Measurements from ENCODE around the gene VCAN. TPM values are rescaled to one million over a fixed set of nuclear protein-coding genes. Genes with fewer than 3 reads are reported as not detected.

VCAN gene
- total and polyA plus RNA-seq, 3 experiments from 2014 or later = 0.24 to 0.33 TPM; not detected in 1

GRCh38 chr5:83572271-83572670 is 100.7 kb downstream of the VCAN start:
- Histone ChIP-seq H3K4me3 (ENCODE audit: low read length) (no peak overlapping the region), H3K9me3 (ENCODE audit: low read length) (no peaks in the 10 kb centered on the region), H3K27me3 (ENCODE audit: insufficient read depth, low read length, poor library complexity, severe bottlenecking) (no peaks in the 10 kb centered on the region), H3K27ac (ENCODE audit: low read depth, low read length) (no peak overlapping the region), H3K36me3 (ENCODE audit: insufficient read depth, low read length) (no peaks in the 10 kb centered on the region), H3K4me1 (ENCODE audit: insufficient read depth, low read length) (no peaks in the 10 kb centered on the region)
- peaks cover 0 to 9% of the 10 kb centered on the region in 2 donors for H3K27me3 Mint-ChIP-seq
- no peaks in the 10 kb centered on the region for H3K36me3 Mint-ChIP-seq
- H3K9me3 Mint-ChIP-seq = peaks cover 0 to 2% (median 0%) of the 10 kb centered on the region in 5 donors
- no peak overlapping the region for H3K27ac Mint-ChIP-seq
- ChIA-PET CTCF (no interaction called here), POLR2A (no interaction called here)
- H3K4me3 Mint-ChIP-seq = no peak overlapping the region
- DNase-seq = no peak
- H3K4me1 Mint-ChIP-seq = no peaks in the 10 kb centered on the region

- peaks cover 0 to 2% (median 0%) of the 10 kb centered on the region in 5 donors for H3K9me3 Mint-ChIP-seq
Measured at GRCh38 chr5:83576341-83576740, 104.8 kb downstream of the VCAN start.

GRCh38 chr5:83577036-83577636 is 105.6 kb downstream of the VCAN start:
- Histone ChIP-seq H3K27ac (ENCODE audit: low read depth, low read length) (no peak overlapping the region), H3K27me3 (ENCODE audit: insufficient read depth, low read length, poor library complexity, severe bottlenecking) (no peaks in the 10 kb centered on the region), H3K4me3 (ENCODE audit: low read length) (no peak overlapping the region), H3K9me3 (ENCODE audit: low read length) (no peaks in the 10 kb centered on the region), H3K4me1 (ENCODE audit: insufficient read depth, low read length) (no peaks in the 10 kb centered on the region), H3K36me3 (ENCODE audit: insufficient read depth, low read length) (no peaks in the 10 kb centered on the region)
- no peak for DNase-seq
- no peaks in the 10 kb centered on the region for H3K4me1 Mint-ChIP-seq
- ChIA-PET CTCF (no interaction called here), POLR2A (no interaction called here)
- no peak overlapping the region for H3K4me3 Mint-ChIP-seq
- no peaks in the 10 kb centered on the region for H3K36me3 Mint-ChIP-seq
- H3K27me3 Mint-ChIP-seq = peaks cover 0 to 5% of the 10 kb centered on the region in 2 donors
- no peak overlapping the region for H3K27ac Mint-ChIP-seq
- peaks cover 0 to 2% (median 0%) of the 10 kb centered on the region in 5 donors for H3K9me3 Mint-ChIP-seq

More at GRCh38 chr5:83576341-83576740, 104.8 kb downstream of the VCAN start:
- no peaks in the 10 kb centered on the region for H3K9me3 ChIP-seq (ENCODE audit: low read length)
- no peaks in the 10 kb centered on the region for H3K36me3 Mint-ChIP-seq
- H3K4me1 Mint-ChIP-seq = no peaks in the 10 kb centered on the region
- H3K4me3 ChIP-seq (ENCODE audit: low read length) = no peak overlapping the region
- no peaks in the 10 kb centered on the region for H3K27me3 ChIP-seq (ENCODE audit: insufficient read depth, low read length, poor library complexity, severe bottlenecking)
- no peaks in the 10 kb centered on the region for H3K36me3 ChIP-seq (ENCODE audit: insufficient read depth, low read length)
- H3K27ac ChIP-seq (ENCODE audit: low read depth, low read length) = no peak overlapping the region
- peaks cover 0 to 5% of the 10 kb centered on the region in 2 donors for H3K27me3 Mint-ChIP-seq
- no peak overlapping the region for H3K4me3 Mint-ChIP-seq
- no peaks in the 10 kb centered on the region for H3K4me1 ChIP-seq (ENCODE audit: insufficient read depth, low read length)
- H3K27ac Mint-ChIP-seq = no peak overlapping the region
- ChIA-PET POLR2A (no interaction called here), CTCF (no interaction called here)
- DNase-seq = no peak

GRCh38 chr5:83583859-83584258 is 112.3 kb downstream of the VCAN start:
- Mint-ChIP-seq H3K27me3 (no peaks in the 10 kb centered on the region), H3K27ac (no peak overlapping the region), H3K4me3 (no peak overlapping the region), H3K9me3 (no peaks in the 10 kb centered on the region), H3K36me3 (no peaks in the 10 kb centered on the region), H3K4me1 (no peaks in the 10 kb centered on the region)
- DNase-seq = no peak
- H3K4me3 ChIP-seq (ENCODE audit: low read length) = no peak overlapping the region
- no peaks in the 10 kb centered on the region for H3K27me3 ChIP-seq (ENCODE audit: insufficient read depth, low read length, poor library complexity, severe bottlenecking)
- ChIA-PET POLR2A (no interaction called here), CTCF (no interaction called here)
- H3K9me3 ChIP-seq (ENCODE audit: low read length) = no peaks in the 10 kb centered on the region
- no peaks in the 10 kb centered on the region for H3K36me3 ChIP-seq (ENCODE audit: insufficient read depth, low read length)
- H3K4me1 ChIP-seq (ENCODE audit: insufficient read depth, low read length) = no peaks in the 10 kb centered on the region
- H3K27ac ChIP-seq (ENCODE audit: low read depth, low read length) = no peak overlapping the region

- Mint-ChIP-seq H3K9me3 (no peaks in the 10 kb centered on the region), H3K27me3 (no peaks in the 10 kb centered on the region), H3K27ac (no peak overlapping the region), H3K36me3 (no peaks in the 10 kb centered on the region), H3K4me1 (no peaks in the 10 kb centered on the region), H3K4me3 (no peak overlapping the region)
- ChIA-PET CTCF (no interaction called here), POLR2A (no interaction called here)
- H3K9me3 ChIP-seq (ENCODE audit: low read length) = no peaks in the 10 kb centered on the region
- no peaks in the 10 kb centered on the region for H3K27me3 ChIP-seq (ENCODE audit: insufficient read depth, low read length, poor library complexity, severe bottlenecking)
- H3K4me1 ChIP-seq (ENCODE audit: insufficient read depth, low read length) = no peaks in the 10 kb centered on the region
- no peak overlapping the region for H3K27ac ChIP-seq (ENCODE audit: low read depth, low read length)
- H3K4me3 ChIP-seq (ENCODE audit: low read length) = no peak overlapping the region
- no peaks in the 10 kb centered on the region for H3K36me3 ChIP-seq (ENCODE audit: insufficient read depth, low read length)
- no peak for DNase-seq
Measured at GRCh38 chr5:83586874-83587776, 115.6 kb downstream of the VCAN start.

DNA sequence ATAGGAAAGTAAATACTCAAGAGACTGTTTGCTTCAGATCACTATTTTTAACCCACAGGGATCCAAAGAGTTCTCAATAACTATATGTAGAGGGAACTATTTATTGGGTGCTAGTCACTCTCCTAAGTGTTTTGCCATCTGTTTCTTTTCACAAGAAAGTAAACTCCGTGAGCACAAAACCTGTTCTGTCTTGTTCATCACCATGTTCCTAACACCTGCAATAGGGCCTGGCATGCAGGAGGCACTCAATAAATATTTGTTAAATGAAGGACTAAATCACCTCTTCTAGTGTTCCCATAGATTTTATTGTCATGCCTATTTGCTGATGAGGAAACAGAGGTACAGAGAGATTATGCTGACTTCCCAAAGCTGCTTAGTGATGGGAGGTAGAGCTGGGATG is 118.2 kb downstream of the VCAN start:
- Histone ChIP-seq H3K9me3 (ENCODE audit: low read length) (no peaks in the 10 kb centered on the region), H3K4me1 (ENCODE audit: insufficient read depth, low read length) (no peaks in the 10 kb centered on the region), H3K36me3 (ENCODE audit: insufficient read depth, low read length) (no peaks in the 10 kb centered on the region), H3K27me3 (ENCODE audit: insufficient read depth, low read length, poor library complexity, severe bottlenecking) (no peaks in the 10 kb centered on the region), H3K27ac (ENCODE audit: low read depth, low read length) (no peak overlapping the region), H3K4me3 (ENCODE audit: low read length) (no peak overlapping the region)
- H3K4me1 Mint-ChIP-seq = no peaks in the 10 kb centered on the region
- no peak overlapping the region for H3K27ac Mint-ChIP-seq
- POLR2A ChIA-PET = no interaction called here
- DNase-seq = no peak
- H3K27me3 Mint-ChIP-seq = no peaks in the 10 kb centered on the region
- H3K36me3 Mint-ChIP-seq = no peaks in the 10 kb centered on the region
- no peak overlapping the region for H3K4me3 Mint-ChIP-seq
- H3K9me3 Mint-ChIP-seq = no peaks in the 10 kb centered on the region
- CTCF ChIA-PET = no interaction called here

GRCh38 chr5:83590966-83591365 is 119.4 kb downstream of the VCAN start:
- no peaks in the 10 kb centered on the region for H3K9me3 Mint-ChIP-seq
- H3K36me3 Mint-ChIP-seq = no peaks in the 10 kb centered on the region
- Histone ChIP-seq H3K4me1 (ENCODE audit: insufficient read depth, low read length) (no peaks in the 10 kb centered on the region), H3K9me3 (ENCODE audit: low read length) (no peaks in the 10 kb centered on the region), H3K27ac (ENCODE audit: low read depth, low read length) (no peak overlapping the region), H3K4me3 (ENCODE audit: low read length) (no peak overlapping the region), H3K27me3 (ENCODE audit: insufficient read depth, low read length, poor library complexity, severe bottlenecking) (no peaks in the 10 kb centered on the region), H3K36me3 (ENCODE audit: insufficient read depth, low read length) (no peaks in the 10 kb centered on the region)
- H3K27ac Mint-ChIP-seq = no peak overlapping the region
- H3K27me3 Mint-ChIP-seq = no peaks in the 10 kb centered on the region
- no peaks in the 10 kb centered on the region for H3K4me1 Mint-ChIP-seq
- no peak for DNase-seq
- POLR2A ChIA-PET = no interaction called here
- CTCF ChIA-PET = no interaction called here
- no peak overlapping the region for H3K4me3 Mint-ChIP-seq

GRCh38 chr5:83595217-83595616 is 123.7 kb downstream of the VCAN start:
- no peaks in the 10 kb centered on the region for H3K36me3 Mint-ChIP-seq
- Histone ChIP-seq H3K9me3 (ENCODE audit: low read length) (no peaks in the 10 kb centered on the region), H3K27me3 (ENCODE audit: insufficient read depth, low read length, poor library complexity, severe bottlenecking) (no peaks in the 10 kb centered on the region), H3K4me1 (ENCODE audit: insufficient read depth, low read length) (no peaks in the 10 kb centered on the region), H3K27ac (ENCODE audit: low read depth, low read length) (no peak overlapping the region), H3K36me3 (ENCODE audit: insufficient read depth, low read length) (no peaks in the 10 kb centered on the region), H3K4me3 (ENCODE audit: low read length) (no peak overlapping the region)
- H3K27ac Mint-ChIP-seq = no peak overlapping the region
- ChIA-PET POLR2A (no interaction called here), CTCF (no interaction called here)
- H3K9me3 Mint-ChIP-seq = no peaks in the 10 kb centered on the region
- no peak overlapping the region for H3K4me3 Mint-ChIP-seq
- DNase-seq = no peak
- H3K27me3 Mint-ChIP-seq = peaks cover 0 to 2% of the 10 kb centered on the region in 2 donors
- H3K4me1 Mint-ChIP-seq = no peaks in the 10 kb centered on the region

Data from CD8-positive, alpha-beta memory T cell (primary cell).